HCT116 (cell line): ENCODE data around the gene ARL15. TPM values are rescaled to one million over a fixed set of nuclear protein-coding genes. Genes with fewer than 3 reads are reported as not detected.

ENCODE experiments used
- ATAC-seq: fragments of 200-7000 bp; cut with Tn5 transposase; 2 replicates; pipeline ENCODE4 v1.9.1; 2020; ENCODE audit warnings: mild to moderate bottlenecking, moderate library complexity
- BruUV-seq: library from RNA; stranded (reverse); fragments of 400-500 nt; replicated peaks from 2 replicates; lab custom pipeline; 2021; lab: Mats Ljungman, UMichigan
- CTCF ChIA-PET: fragments of 300-600 bp; sonication (Branson Sonifier 250); formaldehyde crosslinking; loops from one replicate; lab custom pipeline; 2021; ENCODE audit warnings: antibody characterized with exemption; lab: Charles Lee
- POLR2A ChIA-PET: fragments of 300-600, 350-600 bp; sonication (Branson Sonifier 250); formaldehyde crosslinking; loops from one replicate; lab custom pipeline; 2021; ENCODE audit warnings: antibody characterized with exemption; lab: Charles Lee
- RAD21 ChIA-PET, 2 experiments: fragments of 300-600 bp; sonication (Branson Sonifier 250); formaldehyde crosslinking; loops; one replicate each; lab custom pipeline; 2023; ENCODE audit warnings: low total read pairs in 2 of 2; ENCODE audit not compliant: uncharacterized antibody in 2 of 2, unreplicated experiment in 2 of 2, low non-redundant PET in 1 of 2; lab: Charles Lee
- DNase-seq: peaks from one replicate; pipeline ENCODE4 v3.0.0-alpha.2; 2010; ENCODE audit warnings: low read depth, low spot score
- H2AFZ ChIP-seq: fragments of 200-600 bp; shearing (Covaris generic), sonication (generic); 2 replicates; pipeline ENCODE4 v1.6.1; 2017; ENCODE audit warnings: low read depth, mixed run types, mixed read lengths, antibody characterized with exemption, low read length; ENCODE audit not compliant: poor library complexity, severe bottlenecking
- H3K27ac ChIP-seq: 2 replicates; pipeline ENCODE4 v1.5.1; 2012; ENCODE audit warnings: low read depth, low read length
- H3K27me3 ChIP-seq: fragments of 200-600 bp; sonication (generic); 2 replicates; pipeline ENCODE4 v1.6.1; 2016; ENCODE audit warnings: mixed run types, low read length, mixed read lengths; ENCODE audit not compliant: insufficient read depth
- H3K36me3 ChIP-seq, 2 experiments: fragments of 200-500 bp in 1 of 2; fragments of 200-600 bp in 1 of 2; sonication (Bioruptor generic) in 1 of 2; sonication (generic) in 1 of 2; 2 replicates each; pipeline versions ENCODE4 v1.5.1 to v1.6.1; 2014 to 2016; ENCODE audit warnings: low read length in 2 of 2, inconsistent platforms in 1 of 2, mixed read lengths in 1 of 2, mixed run types in 1 of 2; ENCODE audit not compliant: insufficient read depth in 2 of 2, control insufficient read depth in 1 of 2
- H3K4me1 ChIP-seq, 2 experiments: fragments of 200-600 bp in 1 of 2; sonication (generic) in 1 of 2; 2 replicates each; pipeline versions ENCODE4 v1.5.1 to v1.6.1; 2012 to 2017; ENCODE audit warnings: low read length in 2 of 2, inconsistent platforms in 1 of 2, mild to moderate bottlenecking in 1 of 2, mixed read lengths in 1 of 2, mixed run types in 1 of 2, moderate library complexity in 1 of 2; ENCODE audit not compliant: insufficient read depth in 2 of 2, control insufficient read depth in 1 of 2
- H3K4me2 ChIP-seq: fragments of 200-600 bp; sonication (generic); 2 replicates; pipeline ENCODE4 v1.6.1; 2017; ENCODE audit warnings: mixed run types, low read length, mixed read lengths
- H3K4me3 ChIP-seq, 2 experiments: fragments of 200-600 bp in 1 of 2; sonication (generic) in 1 of 2; replicated peaks in 1 of 2; 2 replicates each; pipeline ENCODE4 v1.5.1; 2011 to 2016; ENCODE audit warnings: low read length in 2 of 2, control low read depth in 1 of 2, low read depth in 1 of 2, mild to moderate bottlenecking in 1 of 2, mixed read lengths in 1 of 2, mixed run types in 1 of 2
- H3K79me2 ChIP-seq: fragments of 200-600 bp; sonication (generic); 2 replicates; pipeline ENCODE4 v1.6.1; 2017; ENCODE audit warnings: mild to moderate bottlenecking, mixed run types, low read length, moderate library complexity, mixed read lengths; ENCODE audit not compliant: insufficient read depth
- H3K9ac ChIP-seq: fragments of 200-600 bp; sonication (generic); 2 replicates; pipeline ENCODE4 v1.6.1; 2016; ENCODE audit warnings: low read length, mixed read lengths
- H3K9me2 ChIP-seq: fragments of 200-600 bp; sonication (generic), shearing (Covaris generic); 2 replicates; pipeline ENCODE4 v1.6.1; 2017; ENCODE audit warnings: mixed run types, mild to moderate bottlenecking, moderate library complexity; ENCODE audit not compliant: insufficient read depth
- H3K9me3 ChIP-seq, 2 experiments: fragments of 200-500 bp in 1 of 2; fragments of 200-600 bp in 1 of 2; sonication (Bioruptor generic) in 1 of 2; sonication (generic) in 1 of 2; 2 replicates each; pipeline ENCODE4 v1.6.1; 2014 to 2017; ENCODE audit warnings: low read length in 2 of 2, mixed read lengths in 2 of 2, inconsistent platforms in 1 of 2, low read depth in 1 of 2, mild to moderate bottlenecking in 1 of 2, mixed run types in 1 of 2, moderate library complexity in 1 of 2; ENCODE audit not compliant: control insufficient read depth in 1 of 2, insufficient read depth in 1 of 2
- H4K20me1 ChIP-seq: fragments of 200-600 bp; sonication (generic), shearing (Covaris generic); 2 replicates; pipeline ENCODE4 v1.6.1; 2017; ENCODE audit warnings: mixed run types, mild to moderate bottlenecking, moderate library complexity; ENCODE audit not compliant: insufficient read depth
- ATF3 ChIP-seq: IDR thresholded peaks from 2 replicates; pipeline ENCODE4 v1.6.1; 2012
- CBX3 ChIP-seq: IDR thresholded peaks from 2 replicates; pipeline ENCODE4 v1.6.1; 2012; ENCODE audit warnings: low read depth
- CEBPB ChIP-seq: IDR thresholded peaks from 2 replicates; pipeline ENCODE4 v1.6.1; 2012; ENCODE audit warnings: low read depth
- CTCF ChIP-seq, 3 experiments: fragments of 200-600 bp in 1 of 3; sonication (generic) in 1 of 3; IDR thresholded peaks in 2 of 3; conservative IDR thresholded peaks in 1 of 3; 2 replicates each; pipeline ENCODE4 v1.5.1; 2012 to 2017; ENCODE audit warnings: low read depth in 2 of 3, low read length in 2 of 3, antibody characterized with exemption in 1 of 3, borderline replicate concordance in 1 of 3, control low read depth in 1 of 3, mild to moderate bottlenecking in 1 of 3, mixed read lengths in 1 of 3, mixed run types in 1 of 3, moderate library complexity in 1 of 3; ENCODE audit not compliant: insufficient read depth in 1 of 3
- ELF1 ChIP-seq: IDR thresholded peaks from 2 replicates; pipeline ENCODE4 v1.6.1; 2012; ENCODE audit warnings: low read depth, borderline replicate concordance
- EZH2 ChIP-seq: fragments of 200-600 bp; sonication (generic); IDR thresholded peaks from 2 replicates; pipeline ENCODE4 v1.6.1; 2017; ENCODE audit warnings: antibody characterized with exemption, mixed run types
- FOSL1 ChIP-seq: IDR thresholded peaks from 2 replicates; pipeline ENCODE4 v1.6.1; 2012; ENCODE audit warnings: low read depth
- JUND ChIP-seq: IDR thresholded peaks from 2 replicates; pipeline ENCODE4 v1.6.1; 2012
- MAX ChIP-seq: IDR thresholded peaks from 2 replicates; pipeline ENCODE4 v1.6.1; 2012
- POLR2A ChIP-seq: IDR thresholded peaks from 2 replicates; pipeline ENCODE4 v1.7.0; 2011; ENCODE audit warnings: borderline replicate concordance; ENCODE audit not compliant: insufficient read depth, insufficient read length; ENCODE audit errors: extremely low read depth
- POLR2AphosphoS5 ChIP-seq: IDR thresholded peaks from 2 replicates; pipeline ENCODE4 v1.6.1; 2011; ENCODE audit warnings: mild to moderate bottlenecking, low read depth, low read length, moderate library complexity
- REST ChIP-seq: IDR thresholded peaks from 2 replicates; pipeline ENCODE4 v1.6.1; 2012; ENCODE audit warnings: low read depth
- SIN3A ChIP-seq: IDR thresholded peaks from 2 replicates; pipeline ENCODE4 v1.6.1; 2012; ENCODE audit warnings: low read depth
- SP1 ChIP-seq: IDR thresholded peaks from 2 replicates; pipeline ENCODE4 v1.6.1; 2012; ENCODE audit warnings: low read depth
- SRF ChIP-seq: IDR thresholded peaks from 2 replicates; pipeline ENCODE4 v1.6.1; 2012; ENCODE audit warnings: low read depth
- ZBTB33 ChIP-seq: IDR thresholded peaks from 2 replicates; pipeline ENCODE4 v1.6.1; 2011; ENCODE audit warnings: mild to moderate bottlenecking, low read length, moderate library complexity; ENCODE audit not compliant: insufficient replicate concordance; ENCODE audit errors: extremely low read depth
- ZFX ChIP-seq: fragments of 450-650 bp; IDR thresholded peaks from 2 replicates; pipeline ENCODE4 v1.6.1; 2017
- intact Hi-C: fragments of 100-400 bp; cut with micrococcal nuclease; formaldehyde crosslinking; loops from 2 replicates; pipeline ENCODE4 v1.10.0; 2022
- total RNA-seq: library from RNA; stranded (reverse); gene quantifications from one replicate; pipeline ENCODE4 v1.2.1, GENCODE V29; 2021; ENCODE audit not compliant: unreplicated experiment

Gene ARL15
- total RNA-seq, 1 experiment from 2014 or later, result 15.0 TPM

- TF ChIP-seq REST, result no peak
- TF ChIP-seq FOSL1, result no peak
- TF ChIP-seq SIN3A, result no peak
- no peak for TF ChIP-seq SP1
- TF ChIP-seq ZFX, result no peak
- no peak for TF ChIP-seq CBX3
- TF ChIP-seq ELF1, result no peak
- TF ChIP-seq CTCF (IDR thresholded peaks at IDR 0.05 in 2 of 3, conservative IDR thresholded peaks at IDR 0.05 in 1 of 3; ENCODE audit: borderline replicate concordance in 1 of 3, insufficient read depth in 1 of 3, low read depth in 2 of 3, low read length in 2 of 3), result no peak
- no peak for TF ChIP-seq JUND
- no peak for TF ChIP-seq POLR2AphosphoS5
- TF ChIP-seq ZBTB33, result no peak
- no peak for TF ChIP-seq SRF
- TF ChIP-seq MAX, result no peak
- TF ChIP-seq ATF3, result no peak
- no peak for TF ChIP-seq EZH2
- TF ChIP-seq POLR2A, result no peak
- no peak for TF ChIP-seq CEBPB
- no peaks in the 10 kb centered on the region for H4K20me1 ChIP-seq
- BruUV-seq, result no TSS peak
- no peaks in the 10 kb centered on the region for H3K79me2 ChIP-seq
- RAD21 ChIA-PET, result no interaction called here
- POLR2A ChIA-PET, result no interaction called here
- H3K27ac ChIP-seq, result no peak overlapping the region
- H3K36me3 ChIP-seq, result no peaks in the 10 kb centered on the region
- no peaks in the 10 kb centered on the region for H3K27me3 ChIP-seq
- intact Hi-C loops, result no loop called here
- ATAC-seq (no peak), DNase-seq (no peak)
- no peaks in the 10 kb centered on the region for H3K9me3 ChIP-seq
- no peak overlapping the region for H3K4me3 ChIP-seq
- no peak overlapping the region for H3K9ac ChIP-seq
- no peaks in the 10 kb centered on the region for H3K4me1 ChIP-seq
- no peak overlapping the region for H2AFZ ChIP-seq
- H3K9me2 ChIP-seq, result no peaks in the 10 kb centered on the region
- CTCF ChIA-PET, result no interaction called here
- H3K4me2 ChIP-seq, result no peak overlapping the region
Measured at GRCh38 chr5:54000011-54000410, 310.4 kb downstream of the ARL15 start.
